ENCODE results near the gene RTN1.

DNA sequence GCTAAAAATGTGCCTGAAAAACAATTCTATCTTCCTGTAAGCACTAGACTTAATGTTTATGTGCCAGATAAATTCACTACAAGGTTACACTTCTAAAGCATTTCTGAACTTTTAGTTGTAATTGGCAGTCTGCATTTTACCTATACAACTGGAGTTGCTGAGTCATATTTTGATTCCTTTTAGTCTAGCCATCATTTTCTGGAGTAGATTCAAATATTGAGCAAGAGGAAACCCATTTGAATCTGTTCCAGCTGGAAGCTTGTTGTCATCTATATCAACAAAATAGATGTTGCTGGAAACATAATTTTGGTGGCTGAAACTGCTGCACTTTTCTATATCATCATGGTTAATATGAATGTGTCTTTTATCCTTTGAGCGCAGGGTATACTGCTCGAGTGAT, 171.8 kb downstream of the RTN1 start:
- TF ChIP-seq, protein P1, sequence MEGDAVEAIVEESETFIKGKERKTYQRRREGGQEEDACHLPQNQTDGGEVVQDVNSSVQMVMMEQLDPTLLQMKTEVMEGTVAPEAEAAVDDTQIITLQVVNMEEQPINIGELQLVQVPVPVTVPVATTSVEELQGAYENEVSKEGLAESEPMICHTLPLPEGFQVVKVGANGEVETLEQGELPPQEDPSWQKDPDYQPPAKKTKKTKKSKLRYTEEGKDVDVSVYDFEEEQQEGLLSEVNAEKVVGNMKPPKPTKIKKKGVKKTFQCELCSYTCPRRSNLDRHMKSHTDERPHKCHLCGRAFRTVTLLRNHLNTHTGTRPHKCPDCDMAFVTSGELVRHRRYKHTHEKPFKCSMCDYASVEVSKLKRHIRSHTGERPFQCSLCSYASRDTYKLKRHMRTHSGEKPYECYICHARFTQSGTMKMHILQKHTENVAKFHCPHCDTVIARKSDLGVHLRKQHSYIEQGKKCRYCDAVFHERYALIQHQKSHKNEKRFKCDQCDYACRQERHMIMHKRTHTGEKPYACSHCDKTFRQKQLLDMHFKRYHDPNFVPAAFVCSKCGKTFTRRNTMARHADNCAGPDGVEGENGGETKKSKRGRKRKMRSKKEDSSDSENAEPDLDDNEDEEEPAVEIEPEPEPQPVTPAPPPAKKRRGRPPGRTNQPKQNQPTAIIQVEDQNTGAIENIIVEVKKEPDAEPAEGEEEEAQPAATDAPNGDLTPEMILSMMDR (conservative IDR thresholded peaks at IDR 0.05; ENCODE audit: low read depth in 2 of 2), result no peak
- TF ChIP-seq REST (IDR thresholded peaks at IDR 0.05; ENCODE audit: unreplicated experiment) (no peak), CREB1 (CRISPR knock-in tag; IDR thresholded peaks at IDR 0.05; ENCODE audit: low read depth) (no peak), EZH2phosphoT487 (IDR thresholded peaks at IDR 0.05; ENCODE audit: unreplicated experiment) (no peak), EZH2 (IDR thresholded peaks at IDR 0.05; ENCODE audit: low read depth, unreplicated experiment) (no peak), POLR2AphosphoS5 (IDR thresholded peaks at IDR 0.05; ENCODE audit: low read depth) (no peak), ZNF331 (CRISPR knock-in tag; IDR thresholded peaks at IDR 0.05; ENCODE audit: low read depth) (no peak), ZNF114 (CRISPR knock-in tag; IDR thresholded peaks at IDR 0.05) (no peak), JUNB (IDR thresholded peaks at IDR 0.05; ENCODE audit: unreplicated experiment) (no peak), NANOG (IDR thresholded peaks at IDR 0.05; ENCODE audit: borderline replicate concordance) (no peak), STAT1 (IDR thresholded peaks at IDR 0.05; ENCODE audit: unreplicated experiment) (no peak)
- TF ChIP-seq, protein P2, sequence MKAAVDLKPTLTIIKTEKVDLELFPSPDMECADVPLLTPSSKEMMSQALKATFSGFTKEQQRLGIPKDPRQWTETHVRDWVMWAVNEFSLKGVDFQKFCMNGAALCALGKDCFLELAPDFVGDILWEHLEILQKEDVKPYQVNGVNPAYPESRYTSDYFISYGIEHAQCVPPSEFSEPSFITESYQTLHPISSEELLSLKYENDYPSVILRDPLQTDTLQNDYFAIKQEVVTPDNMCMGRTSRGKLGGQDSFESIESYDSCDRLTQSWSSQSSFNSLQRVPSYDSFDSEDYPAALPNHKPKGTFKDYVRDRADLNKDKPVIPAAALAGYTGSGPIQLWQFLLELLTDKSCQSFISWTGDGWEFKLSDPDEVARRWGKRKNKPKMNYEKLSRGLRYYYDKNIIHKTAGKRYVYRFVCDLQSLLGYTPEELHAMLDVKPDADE (IDR thresholded peaks at IDR 0.05), result no peak
- TF ChIP-seq, protein P3, sequence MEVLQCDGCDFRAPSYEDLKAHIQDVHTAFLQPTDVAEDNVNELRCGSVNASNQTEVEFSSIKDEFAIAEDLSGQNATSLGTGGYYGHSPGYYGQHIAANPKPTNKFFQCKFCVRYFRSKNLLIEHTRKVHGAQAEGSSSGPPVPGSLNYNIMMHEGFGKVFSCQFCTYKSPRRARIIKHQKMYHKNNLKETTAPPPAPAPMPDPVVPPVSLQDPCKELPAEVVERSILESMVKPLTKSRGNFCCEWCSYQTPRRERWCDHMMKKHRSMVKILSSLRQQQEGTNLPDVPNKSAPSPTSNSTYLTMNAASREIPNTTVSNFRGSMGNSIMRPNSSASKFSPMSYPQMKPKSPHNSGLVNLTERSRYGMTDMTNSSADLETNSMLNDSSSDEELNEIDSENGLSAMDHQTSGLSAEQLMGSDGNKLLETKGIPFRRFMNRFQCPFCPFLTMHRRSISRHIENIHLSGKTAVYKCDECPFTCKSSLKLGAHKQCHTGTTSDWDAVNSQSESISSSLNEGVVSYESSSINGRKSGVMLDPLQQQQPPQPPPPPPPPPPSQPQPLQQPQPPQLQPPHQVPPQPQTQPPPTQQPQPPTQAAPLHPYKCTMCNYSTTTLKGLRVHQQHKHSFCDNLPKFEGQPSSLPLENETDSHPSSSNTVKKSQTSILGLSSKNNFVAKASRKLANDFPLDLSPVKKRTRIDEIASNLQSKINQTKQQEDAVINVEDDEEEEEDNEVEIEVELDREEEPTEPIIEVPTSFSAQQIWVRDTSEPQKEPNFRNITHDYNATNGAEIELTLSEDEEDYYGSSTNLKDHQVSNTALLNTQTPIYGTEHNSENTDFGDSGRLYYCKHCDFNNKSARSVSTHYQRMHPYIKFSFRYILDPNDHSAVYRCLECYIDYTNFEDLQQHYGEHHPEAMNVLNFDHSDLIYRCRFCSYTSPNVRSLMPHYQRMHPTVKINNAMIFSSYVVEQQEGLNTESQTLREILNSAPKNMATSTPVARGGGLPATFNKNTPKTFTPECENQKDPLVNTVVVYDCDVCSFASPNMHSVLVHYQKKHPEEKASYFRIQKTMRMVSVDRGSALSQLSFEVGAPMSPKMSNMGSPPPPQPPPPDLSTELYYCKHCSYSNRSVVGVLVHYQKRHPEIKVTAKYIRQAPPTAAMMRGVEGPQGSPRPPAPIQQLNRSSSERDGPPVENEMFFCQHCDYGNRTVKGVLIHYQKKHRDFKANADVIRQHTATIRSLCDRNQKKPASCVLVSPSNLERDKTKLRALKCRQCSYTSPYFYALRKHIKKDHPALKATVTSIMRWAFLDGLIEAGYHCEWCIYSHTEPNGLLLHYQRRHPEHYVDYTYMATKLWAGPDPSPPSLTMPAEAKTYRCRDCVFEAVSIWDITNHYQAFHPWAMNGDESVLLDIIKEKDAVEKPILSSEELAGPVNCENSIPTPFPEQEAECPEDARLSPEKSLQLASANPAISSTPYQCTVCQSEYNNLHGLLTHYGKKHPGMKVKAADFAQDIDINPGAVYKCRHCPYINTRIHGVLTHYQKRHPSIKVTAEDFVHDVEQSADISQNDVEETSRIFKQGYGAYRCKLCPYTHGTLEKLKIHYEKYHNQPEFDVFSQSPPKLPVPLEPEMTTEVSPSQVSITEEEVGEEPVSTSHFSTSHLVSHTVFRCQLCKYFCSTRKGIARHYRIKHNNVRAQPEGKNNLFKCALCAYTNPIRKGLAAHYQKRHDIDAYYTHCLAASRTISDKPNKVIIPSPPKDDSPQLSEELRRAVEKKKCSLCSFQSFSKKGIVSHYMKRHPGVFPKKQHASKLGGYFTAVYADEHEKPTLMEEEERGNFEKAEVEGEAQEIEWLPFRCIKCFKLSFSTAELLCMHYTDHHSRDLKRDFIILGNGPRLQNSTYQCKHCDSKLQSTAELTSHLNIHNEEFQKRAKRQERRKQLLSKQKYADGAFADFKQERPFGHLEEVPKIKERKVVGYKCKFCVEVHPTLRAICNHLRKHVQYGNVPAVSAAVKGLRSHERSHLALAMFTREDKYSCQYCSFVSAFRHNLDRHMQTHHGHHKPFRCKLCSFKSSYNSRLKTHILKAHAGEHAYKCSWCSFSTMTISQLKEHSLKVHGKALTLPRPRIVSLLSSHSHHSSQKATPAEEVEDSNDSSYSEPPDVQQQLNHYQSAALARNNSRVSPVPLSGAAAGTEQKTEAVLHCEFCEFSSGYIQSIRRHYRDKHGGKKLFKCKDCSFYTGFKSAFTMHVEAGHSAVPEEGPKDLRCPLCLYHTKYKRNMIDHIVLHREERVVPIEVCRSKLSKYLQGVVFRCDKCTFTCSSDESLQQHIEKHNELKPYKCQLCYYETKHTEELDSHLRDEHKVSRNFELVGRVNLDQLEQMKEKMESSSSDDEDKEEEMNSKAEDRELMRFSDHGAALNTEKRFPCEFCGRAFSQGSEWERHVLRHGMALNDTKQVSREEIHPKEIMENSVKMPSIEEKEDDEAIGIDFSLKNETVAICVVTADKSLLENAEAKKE (CRISPR knock-in tag; IDR thresholded peaks at IDR 0.05), result no peak
